Stomach (tissue), 4 donors: Measurements from ENCODE around the gene CTIF.

ENCODE experiments used
- EP300 ChIP-seq: sonication (generic); formaldehyde crosslinking; IDR thresholded peaks from one replicate; pipeline ENCODE4 v1.6.1; 2017; ENCODE audit warnings: antibody characterized with exemption
- TF ChIP-seq, protein P1 (sequence below), 7 experiments: fragments of 450-650 bp in 4 of 7; fragments of 200-600 bp in 3 of 7; sonication (generic) in 3 of 7; IDR thresholded peaks; one replicate each; pipeline ENCODE4 v1.5.1; 2016 to 2019; ENCODE audit warnings: antibody characterized with exemption in 7 of 7, control low read depth in 2 of 7, mild to moderate bottlenecking in 1 of 7

DNA sequence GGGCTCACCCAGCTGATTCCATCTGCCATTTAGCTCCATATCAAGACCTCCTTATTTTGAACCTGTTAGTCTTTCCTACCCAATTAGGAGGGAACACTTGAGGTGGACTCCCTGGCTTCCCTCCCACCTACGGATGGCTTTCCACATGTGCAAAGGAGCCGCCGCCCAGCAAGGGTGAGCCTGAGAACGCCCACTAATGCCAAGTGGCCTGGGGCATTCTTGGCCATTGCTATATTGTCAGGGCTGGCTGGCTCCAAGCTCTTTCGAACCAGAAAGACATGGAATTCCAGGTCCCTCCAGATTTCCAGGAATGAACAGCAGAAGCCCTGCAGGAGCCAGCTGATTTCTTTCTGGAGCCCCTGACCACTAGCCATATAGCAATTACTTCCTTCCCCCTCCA lies 215.7 kb downstream of the CTIF start:
- TF ChIP-seq, protein P1, sequence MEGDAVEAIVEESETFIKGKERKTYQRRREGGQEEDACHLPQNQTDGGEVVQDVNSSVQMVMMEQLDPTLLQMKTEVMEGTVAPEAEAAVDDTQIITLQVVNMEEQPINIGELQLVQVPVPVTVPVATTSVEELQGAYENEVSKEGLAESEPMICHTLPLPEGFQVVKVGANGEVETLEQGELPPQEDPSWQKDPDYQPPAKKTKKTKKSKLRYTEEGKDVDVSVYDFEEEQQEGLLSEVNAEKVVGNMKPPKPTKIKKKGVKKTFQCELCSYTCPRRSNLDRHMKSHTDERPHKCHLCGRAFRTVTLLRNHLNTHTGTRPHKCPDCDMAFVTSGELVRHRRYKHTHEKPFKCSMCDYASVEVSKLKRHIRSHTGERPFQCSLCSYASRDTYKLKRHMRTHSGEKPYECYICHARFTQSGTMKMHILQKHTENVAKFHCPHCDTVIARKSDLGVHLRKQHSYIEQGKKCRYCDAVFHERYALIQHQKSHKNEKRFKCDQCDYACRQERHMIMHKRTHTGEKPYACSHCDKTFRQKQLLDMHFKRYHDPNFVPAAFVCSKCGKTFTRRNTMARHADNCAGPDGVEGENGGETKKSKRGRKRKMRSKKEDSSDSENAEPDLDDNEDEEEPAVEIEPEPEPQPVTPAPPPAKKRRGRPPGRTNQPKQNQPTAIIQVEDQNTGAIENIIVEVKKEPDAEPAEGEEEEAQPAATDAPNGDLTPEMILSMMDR (IDR thresholded peaks at IDR 0.05), result no peak
- no peak for TF ChIP-seq EP300
